Measurements from ENCODE around the gene CEP55.

DNA sequence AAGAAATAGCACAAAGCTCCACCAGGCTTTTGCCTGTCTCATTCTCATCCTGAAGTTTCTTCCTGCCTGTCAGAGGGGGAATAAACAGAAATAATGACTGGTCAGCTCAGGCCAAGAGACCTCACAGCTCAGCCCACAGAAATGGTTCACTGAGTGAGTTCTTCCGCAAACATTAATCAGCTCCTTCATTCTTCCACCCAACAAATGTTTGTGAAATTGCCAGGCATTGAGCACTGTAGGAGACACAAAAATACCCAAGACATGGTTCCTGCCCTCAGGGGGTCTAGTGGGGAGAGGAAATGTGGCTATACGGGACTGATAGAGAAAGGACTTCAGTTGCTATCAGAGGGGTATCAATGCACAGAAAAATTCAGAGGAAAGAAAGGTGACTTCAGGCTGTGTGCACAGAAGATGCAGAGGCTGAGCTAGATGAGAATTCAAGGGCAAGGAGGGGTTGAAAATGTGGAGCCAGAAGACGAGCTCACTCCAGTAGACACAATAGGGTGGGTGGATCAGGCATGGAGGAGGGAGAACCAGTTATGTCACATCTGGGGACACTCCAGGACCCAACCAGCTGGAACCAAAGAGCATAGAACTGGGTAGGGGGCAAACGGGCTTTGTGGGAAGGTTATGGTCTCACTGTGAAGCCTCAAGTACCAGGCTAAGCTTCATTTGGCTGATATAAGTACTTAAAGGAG, 35.2 kb upstream of the CEP55 start:
- TF ChIP-seq, protein P1, sequence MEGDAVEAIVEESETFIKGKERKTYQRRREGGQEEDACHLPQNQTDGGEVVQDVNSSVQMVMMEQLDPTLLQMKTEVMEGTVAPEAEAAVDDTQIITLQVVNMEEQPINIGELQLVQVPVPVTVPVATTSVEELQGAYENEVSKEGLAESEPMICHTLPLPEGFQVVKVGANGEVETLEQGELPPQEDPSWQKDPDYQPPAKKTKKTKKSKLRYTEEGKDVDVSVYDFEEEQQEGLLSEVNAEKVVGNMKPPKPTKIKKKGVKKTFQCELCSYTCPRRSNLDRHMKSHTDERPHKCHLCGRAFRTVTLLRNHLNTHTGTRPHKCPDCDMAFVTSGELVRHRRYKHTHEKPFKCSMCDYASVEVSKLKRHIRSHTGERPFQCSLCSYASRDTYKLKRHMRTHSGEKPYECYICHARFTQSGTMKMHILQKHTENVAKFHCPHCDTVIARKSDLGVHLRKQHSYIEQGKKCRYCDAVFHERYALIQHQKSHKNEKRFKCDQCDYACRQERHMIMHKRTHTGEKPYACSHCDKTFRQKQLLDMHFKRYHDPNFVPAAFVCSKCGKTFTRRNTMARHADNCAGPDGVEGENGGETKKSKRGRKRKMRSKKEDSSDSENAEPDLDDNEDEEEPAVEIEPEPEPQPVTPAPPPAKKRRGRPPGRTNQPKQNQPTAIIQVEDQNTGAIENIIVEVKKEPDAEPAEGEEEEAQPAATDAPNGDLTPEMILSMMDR (IDR thresholded peaks at IDR 0.05; ENCODE audit: low read length) = no peak
- TF ChIP-seq EZH2 (optimal IDR thresholded peaks at IDR 0.05; ENCODE audit: low read depth, low read length) = no peak
- no peak for TF ChIP-seq EZH2phosphoT487 (IDR thresholded peaks at IDR 0.05; ENCODE audit: low read length)

All from MM.1S (cell line).